ENCODE data around the gene KBTBD6.
A peak's percentile ranks its signal among the peaks of the same experiment; 100 is the strongest.
"Not testable (repeated sequence)": the region's sequence is repeated elsewhere in the genome, so short reads cannot be mapped to it uniquely, and the experiment has no call there.

Gene KBTBD6

GRCh38 chr13:41133951-41134350 is 1.3 kb upstream of the KBTBD6 start:
- no peak for DNase-seq

- not testable (repeated sequence) for DNase-seq
Measured at GRCh38 chr13:41131660-41132511, 716 bp downstream of the KBTBD6 start.

- not testable (repeated sequence) for DNase-seq
Measured at GRCh38 chr13:41131189-41131588, 1.4 kb downstream of the KBTBD6 start.

GRCh38 chr13:41130356-41130755 is 2.2 kb downstream of the KBTBD6 start:
- no peak for DNase-seq

- no peak for DNase-seq
Measured at GRCh38 chr13:41127701-41128100, 4.9 kb downstream of the KBTBD6 start.

GRCh38 chr13:41122838-41123237 is 9.8 kb downstream of the KBTBD6 start:
- DNase-seq: peak; percentile 66

- no peak for DNase-seq
Measured at GRCh38 chr13:41117869-41118268, 14.7 kb downstream of the KBTBD6 start.

GRCh38 chr13:41111454-41111853 is 21.1 kb downstream of the KBTBD6 start:
- no peak for DNase-seq

GRCh38 chr13:41107584-41108014 is 25.0 kb downstream of the KBTBD6 start:
- DNase-seq: no peak

- DNase-seq: no peak
Measured at GRCh38 chr13:41107104-41107571, 25.5 kb downstream of the KBTBD6 start.

GRCh38 chr13:41099986-41100385 is 32.6 kb downstream of the KBTBD6 start:
- no peak for DNase-seq

GRCh38 chr13:41098761-41099160 is 33.8 kb downstream of the KBTBD6 start:
- DNase-seq: no peak

- DNase-seq: not testable (repeated sequence)
Measured at GRCh38 chr13:41095681-41096080, 36.9 kb downstream of the KBTBD6 start.

GRCh38 chr13:41085961-41086585 is 46.5 kb downstream of the KBTBD6 start:
- DNase-seq: no peak

GRCh38 chr13:41079725-41080124 is 52.9 kb downstream of the KBTBD6 start:
- DNase-seq: no peak

Data from central memory CD4-positive, alpha-beta T cell (primary cell).